Measurements from ENCODE around the gene SDR42E2.

DNA sequence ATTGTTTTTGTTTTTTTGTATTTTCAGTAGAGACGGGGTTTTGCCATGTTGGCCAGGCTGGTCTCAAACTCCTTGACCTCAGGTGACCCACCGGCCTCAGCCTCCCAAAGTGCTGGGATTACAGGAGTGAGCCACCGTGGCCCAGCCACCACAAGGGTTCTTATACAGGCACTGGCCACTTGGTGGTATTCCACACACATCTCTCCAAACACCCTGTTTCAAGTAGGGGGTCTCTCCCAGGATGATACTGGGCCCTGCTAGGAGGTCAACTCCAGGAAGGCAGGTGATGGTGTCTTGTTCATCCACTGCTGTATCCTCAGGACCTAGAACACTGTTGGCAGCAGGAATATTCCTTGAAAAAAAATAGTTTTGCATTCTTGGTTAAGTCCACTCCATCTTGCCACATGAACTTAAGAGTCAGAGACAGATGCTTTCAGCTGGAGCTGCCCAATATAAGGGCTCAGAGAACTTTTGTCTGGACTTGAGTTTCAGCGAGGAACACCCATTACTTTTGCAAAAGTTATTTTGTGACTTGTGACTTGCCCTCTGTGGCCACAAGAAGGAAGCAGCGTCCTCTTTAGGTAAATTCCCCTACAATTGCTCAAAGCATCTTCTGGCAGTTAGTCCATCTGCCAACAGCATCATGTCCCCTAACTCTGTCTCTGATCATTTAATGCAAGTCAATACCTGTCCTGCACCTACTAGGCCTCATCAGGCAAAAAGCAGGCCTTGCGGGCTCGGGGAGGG is 36.4 kb downstream of the SDR42E2 start:
- TF ChIP-seq, protein P1, sequence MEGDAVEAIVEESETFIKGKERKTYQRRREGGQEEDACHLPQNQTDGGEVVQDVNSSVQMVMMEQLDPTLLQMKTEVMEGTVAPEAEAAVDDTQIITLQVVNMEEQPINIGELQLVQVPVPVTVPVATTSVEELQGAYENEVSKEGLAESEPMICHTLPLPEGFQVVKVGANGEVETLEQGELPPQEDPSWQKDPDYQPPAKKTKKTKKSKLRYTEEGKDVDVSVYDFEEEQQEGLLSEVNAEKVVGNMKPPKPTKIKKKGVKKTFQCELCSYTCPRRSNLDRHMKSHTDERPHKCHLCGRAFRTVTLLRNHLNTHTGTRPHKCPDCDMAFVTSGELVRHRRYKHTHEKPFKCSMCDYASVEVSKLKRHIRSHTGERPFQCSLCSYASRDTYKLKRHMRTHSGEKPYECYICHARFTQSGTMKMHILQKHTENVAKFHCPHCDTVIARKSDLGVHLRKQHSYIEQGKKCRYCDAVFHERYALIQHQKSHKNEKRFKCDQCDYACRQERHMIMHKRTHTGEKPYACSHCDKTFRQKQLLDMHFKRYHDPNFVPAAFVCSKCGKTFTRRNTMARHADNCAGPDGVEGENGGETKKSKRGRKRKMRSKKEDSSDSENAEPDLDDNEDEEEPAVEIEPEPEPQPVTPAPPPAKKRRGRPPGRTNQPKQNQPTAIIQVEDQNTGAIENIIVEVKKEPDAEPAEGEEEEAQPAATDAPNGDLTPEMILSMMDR (IDR thresholded peaks at IDR 0.05): no peak
- TF ChIP-seq POLR2A (IDR thresholded peaks at IDR 0.05): no peak
